ENCODE results near the gene MARCHF2.
A peak's percentile ranks its signal among the peaks of the same experiment; 100 is the strongest.
"Not testable (repeated sequence)": the region's sequence is repeated elsewhere in the genome, so short reads cannot be mapped to it uniquely, and the experiment has no call there.

Gene MARCHF2

GRCh38 chr19:8413629-8413995, 507 bp downstream of the MARCHF2 start:
- H3K4me2 ChIP-seq: peak overlapping the region; percentile 95
- H3K27me3 ChIP-seq (ENCODE audit: insufficient read depth, low read depth): no peaks in the 10 kb centered on the region
- no peaks in the 10 kb centered on the region for H3K79me2 ChIP-seq (ENCODE audit: insufficient read depth, low read depth)
- H3K9ac ChIP-seq: peak overlapping the region; percentile 46; the same call in 1 of the 2 replicates
- TF ChIP-seq CTCF (conservative IDR thresholded peaks at IDR 0.05; ENCODE audit: low read depth, low read length): no peak
- H3K4me1 ChIP-seq (ENCODE audit: low read depth, poor library complexity, severe bottlenecking): peaks cover 6% of the 10 kb centered on the region
- H3K4me3 ChIP-seq (IDR thresholded peaks at IDR 0.05; ENCODE audit: insufficient read depth, low read depth, low read length): no peak overlapping the region
- H2AFZ ChIP-seq (ENCODE audit: low read depth): peak overlapping the region; percentile 90
- no peaks in the 10 kb centered on the region for H3K36me3 ChIP-seq (ENCODE audit: insufficient read depth)
- no peaks in the 10 kb centered on the region for H4K20me1 ChIP-seq (ENCODE audit: insufficient read depth)
- no peak overlapping the region for H3K27ac ChIP-seq

GRCh38 chr19:8416796-8417195, 3.7 kb downstream of the MARCHF2 start:
- Histone ChIP-seq H3K4me1 (ENCODE audit: low read depth, poor library complexity, severe bottlenecking) (peaks cover 6% of the 10 kb centered on the region), H3K4me2 (no peak overlapping the region), H3K79me2 (ENCODE audit: insufficient read depth, low read depth) (no peaks in the 10 kb centered on the region), H4K20me1 (ENCODE audit: insufficient read depth) (no peaks in the 10 kb centered on the region), H3K27me3 (ENCODE audit: insufficient read depth, low read depth) (no peaks in the 10 kb centered on the region), H3K27ac (no peak overlapping the region), H3K9ac (no peak overlapping the region), H3K36me3 (ENCODE audit: insufficient read depth) (no peaks in the 10 kb centered on the region), H3K4me3 (IDR thresholded peaks at IDR 0.05; ENCODE audit: insufficient read depth, low read depth, low read length) (no peak overlapping the region), H2AFZ (ENCODE audit: low read depth) (no peak overlapping the region)
- no peak for TF ChIP-seq CTCF (conservative IDR thresholded peaks at IDR 0.05; ENCODE audit: low read depth, low read length)

GRCh38 chr19:8421484-8422461, 8.7 kb downstream of the MARCHF2 start:
- Histone ChIP-seq H3K4me1 (ENCODE audit: low read depth, poor library complexity, severe bottlenecking) (no peaks in the 10 kb centered on the region), H3K36me3 (ENCODE audit: insufficient read depth) (no peaks in the 10 kb centered on the region), H3K4me2 (no peak overlapping the region), H4K20me1 (ENCODE audit: insufficient read depth) (no peaks in the 10 kb centered on the region), H3K79me2 (ENCODE audit: insufficient read depth, low read depth) (no peaks in the 10 kb centered on the region), H3K27ac (no peak overlapping the region), H3K9ac (no peak overlapping the region), H2AFZ (ENCODE audit: low read depth) (no peak overlapping the region), H3K4me3 (IDR thresholded peaks at IDR 0.05; ENCODE audit: insufficient read depth, low read depth, low read length) (no peak overlapping the region), H3K27me3 (ENCODE audit: insufficient read depth, low read depth) (no peaks in the 10 kb centered on the region)
- no peak for TF ChIP-seq CTCF (conservative IDR thresholded peaks at IDR 0.05; ENCODE audit: low read depth, low read length)

GRCh38 chr19:8423817-8424223, 10.7 kb downstream of the MARCHF2 start:
- Histone ChIP-seq H3K4me1 (ENCODE audit: low read depth, poor library complexity, severe bottlenecking) (no peaks in the 10 kb centered on the region), H3K4me2 (no peak overlapping the region), H3K36me3 (ENCODE audit: insufficient read depth) (no peaks in the 10 kb centered on the region), H3K27me3 (ENCODE audit: insufficient read depth, low read depth) (no peaks in the 10 kb centered on the region), H3K79me2 (ENCODE audit: insufficient read depth, low read depth) (no peaks in the 10 kb centered on the region), H3K4me3 (IDR thresholded peaks at IDR 0.05; ENCODE audit: insufficient read depth, low read depth, low read length) (no peak overlapping the region), H3K9ac (no peak overlapping the region), H4K20me1 (ENCODE audit: insufficient read depth) (no peaks in the 10 kb centered on the region), H2AFZ (ENCODE audit: low read depth) (no peak overlapping the region), H3K27ac (no peak overlapping the region)
- no peak for TF ChIP-seq CTCF (conservative IDR thresholded peaks at IDR 0.05; ENCODE audit: low read depth, low read length)

- not testable (repeated sequence) for H4K20me1 ChIP-seq (ENCODE audit: insufficient read depth); H2AFZ ChIP-seq (ENCODE audit: low read depth); H3K36me3 ChIP-seq (ENCODE audit: insufficient read depth); H3K4me2 ChIP-seq; H3K27me3 ChIP-seq (ENCODE audit: insufficient read depth, low read depth); H3K4me3 ChIP-seq (IDR thresholded peaks at IDR 0.05; ENCODE audit: insufficient read depth, low read depth, low read length); H3K27ac ChIP-seq; H3K9ac ChIP-seq; H3K4me1 ChIP-seq (ENCODE audit: low read depth, poor library complexity, severe bottlenecking); H3K79me2 ChIP-seq (ENCODE audit: insufficient read depth, low read depth)
Measured at GRCh38 chr19:8425331-8425730, 12.2 kb downstream of the MARCHF2 start.

All from KMS-11 (cell line).